ENCODE measurements around the gene SULF2.

The SULF2 gene

GRCh38 chr20:47764154-47764733 lies 21.0 kb downstream of the SULF2 start:
- Histone ChIP-seq H3K27me3 (ENCODE audit: control insufficient read depth in 5 of 5, insufficient read depth in 4 of 5, low read length in 5 of 5) (peaks cover 5 to 21% (median 12%) of the 10 kb centered on the region in 5 donors), H3K9me3 (ENCODE audit: control insufficient read depth in 5 of 5, low read length in 5 of 5) (no peaks in the 10 kb centered on the region), H3K9ac (ENCODE audit: low read length in 5 of 5) (no peak overlapping the region), H3K4me1 (ENCODE audit: control insufficient read depth in 5 of 5, insufficient read depth in 5 of 5, low read length in 5 of 5) (peaks cover 0 to 35% (median 6%) of the 10 kb centered on the region in 5 donors), H3K27ac (ENCODE audit: low read depth, low read length) (no peak overlapping the region), H3K4me3 (ENCODE audit: low read depth in 1 of 5, low read length in 5 of 5) (no peak overlapping the region), H3K36me3 (ENCODE audit: control insufficient read depth in 5 of 5, insufficient read depth in 5 of 5, low read length in 5 of 5) (no peaks in the 10 kb centered on the region)

- Histone ChIP-seq H3K36me3 (ENCODE audit: control insufficient read depth in 5 of 5, insufficient read depth in 5 of 5, low read length in 5 of 5) (no peaks in the 10 kb centered on the region), H3K9me3 (ENCODE audit: control insufficient read depth in 5 of 5, low read length in 5 of 5) (no peaks in the 10 kb centered on the region), H3K9ac (ENCODE audit: low read length in 5 of 5) (no peak overlapping the region), H3K4me1 (ENCODE audit: control insufficient read depth in 5 of 5, insufficient read depth in 5 of 5, low read length in 5 of 5) (peaks cover 0 to 32% (median 5%) of the 10 kb centered on the region in 5 donors), H3K27ac (ENCODE audit: low read depth, low read length) (no peak overlapping the region), H3K27me3 (ENCODE audit: control insufficient read depth in 5 of 5, insufficient read depth in 4 of 5, low read length in 5 of 5) (peaks cover 5 to 23% (median 13%) of the 10 kb centered on the region in 5 donors), H3K4me3 (ENCODE audit: low read depth in 1 of 5, low read length in 5 of 5) (no peak overlapping the region)
Measured at GRCh38 chr20:47762699-47763268, 22.5 kb downstream of the SULF2 start.

- no peak overlapping the region for H3K9ac ChIP-seq (ENCODE audit: low read length in 5 of 5)
- H3K36me3 ChIP-seq (ENCODE audit: control insufficient read depth in 5 of 5, insufficient read depth in 5 of 5, low read length in 5 of 5): peaks cover 0 to 6% (median 0%) of the 10 kb centered on the region in 5 donors
- no peak overlapping the region for H3K4me3 ChIP-seq (ENCODE audit: low read depth in 1 of 5, low read length in 5 of 5)
- H3K9me3 ChIP-seq (ENCODE audit: control insufficient read depth in 5 of 5, low read length in 5 of 5): no peaks in the 10 kb centered on the region
- no peak overlapping the region for H3K27ac ChIP-seq (ENCODE audit: low read depth, low read length)
- peaks cover 5 to 23% (median 13%) of the 10 kb centered on the region in 5 donors for H3K27me3 ChIP-seq (ENCODE audit: control insufficient read depth in 5 of 5, insufficient read depth in 4 of 5, low read length in 5 of 5)
- peaks cover 0 to 27% (median 5%) of the 10 kb centered on the region in 5 donors for H3K4me1 ChIP-seq (ENCODE audit: control insufficient read depth in 5 of 5, insufficient read depth in 5 of 5, low read length in 5 of 5)
Measured at GRCh38 chr20:47761482-47762047, 23.7 kb downstream of the SULF2 start.

- no peak overlapping the region for H3K4me3 ChIP-seq (ENCODE audit: low read depth in 1 of 5, low read length in 5 of 5)
- H3K36me3 ChIP-seq (ENCODE audit: control insufficient read depth in 5 of 5, insufficient read depth in 5 of 5, low read length in 5 of 5): peaks cover 0 to 12% (median 0%) of the 10 kb centered on the region in 5 donors
- H3K9me3 ChIP-seq (ENCODE audit: control insufficient read depth in 5 of 5, low read length in 5 of 5): no peaks in the 10 kb centered on the region
- H3K27ac ChIP-seq (ENCODE audit: low read depth, low read length): no peak overlapping the region
- peaks cover 5 to 23% (median 13%) of the 10 kb centered on the region in 5 donors for H3K27me3 ChIP-seq (ENCODE audit: control insufficient read depth in 5 of 5, insufficient read depth in 4 of 5, low read length in 5 of 5)
- peaks cover 0 to 20% (median 5%) of the 10 kb centered on the region in 5 donors for H3K4me1 ChIP-seq (ENCODE audit: control insufficient read depth in 5 of 5, insufficient read depth in 5 of 5, low read length in 5 of 5)
- H3K9ac ChIP-seq (ENCODE audit: low read length in 5 of 5): no peak overlapping the region
Measured at GRCh38 chr20:47760686-47761481, 24.4 kb downstream of the SULF2 start.

GRCh38 chr20:47758517-47759450 lies 26.5 kb downstream of the SULF2 start:
- H3K27me3 ChIP-seq (ENCODE audit: control insufficient read depth in 5 of 5, insufficient read depth in 4 of 5, low read length in 5 of 5): peaks cover 5 to 19% (median 11%) of the 10 kb centered on the region in 5 donors

GRCh38 chr20:47757145-47758035 lies 27.9 kb downstream of the SULF2 start:
- Histone ChIP-seq H3K36me3 (ENCODE audit: control insufficient read depth in 5 of 5, insufficient read depth in 5 of 5, low read length in 5 of 5) (peaks cover 0 to 19% (median 0%) of the 10 kb centered on the region in 5 donors), H3K27ac (ENCODE audit: low read depth, low read length) (no peak overlapping the region), H3K9me3 (ENCODE audit: control insufficient read depth in 5 of 5, low read length in 5 of 5) (no peaks in the 10 kb centered on the region)

More at GRCh38 chr20:47758517-47759450, 26.5 kb downstream of the SULF2 start:
- H3K4me1 ChIP-seq (ENCODE audit: control insufficient read depth in 5 of 5, insufficient read depth in 5 of 5, low read length in 5 of 5): peaks cover 0 to 17% (median 5%) of the 10 kb centered on the region in 5 donors
- no peak overlapping the region for H3K4me3 ChIP-seq (ENCODE audit: low read depth in 1 of 5, low read length in 5 of 5)
- H3K9me3 ChIP-seq (ENCODE audit: control insufficient read depth in 5 of 5, low read length in 5 of 5): no peaks in the 10 kb centered on the region
- H3K27ac ChIP-seq (ENCODE audit: low read depth, low read length): no peak overlapping the region
- H3K36me3 ChIP-seq (ENCODE audit: control insufficient read depth in 5 of 5, insufficient read depth in 5 of 5, low read length in 5 of 5): peaks cover 0 to 19% (median 0%) of the 10 kb centered on the region in 5 donors
- H3K9ac ChIP-seq (ENCODE audit: low read length in 5 of 5): no peak overlapping the region

GRCh38 chr20:47754946-47755652 lies 30.2 kb downstream of the SULF2 start:
- H3K4me1 ChIP-seq (ENCODE audit: control insufficient read depth in 5 of 5, insufficient read depth in 5 of 5, low read length in 5 of 5): peaks cover 0 to 12% (median 0%) of the 10 kb centered on the region in 5 donors
- peaks cover 0 to 19% (median 0%) of the 10 kb centered on the region in 5 donors for H3K36me3 ChIP-seq (ENCODE audit: control insufficient read depth in 5 of 5, insufficient read depth in 5 of 5, low read length in 5 of 5)
- H3K9me3 ChIP-seq (ENCODE audit: control insufficient read depth in 5 of 5, low read length in 5 of 5): no peaks in the 10 kb centered on the region
- H3K4me3 ChIP-seq (ENCODE audit: low read depth in 1 of 5, low read length in 5 of 5): no peak overlapping the region
- peaks cover 0 to 6% (median 3%) of the 10 kb centered on the region in 5 donors for H3K27me3 ChIP-seq (ENCODE audit: control insufficient read depth in 5 of 5, insufficient read depth in 4 of 5, low read length in 5 of 5)
- H3K27ac ChIP-seq (ENCODE audit: low read depth, low read length): no peak overlapping the region
- no peak overlapping the region for H3K9ac ChIP-seq (ENCODE audit: low read length in 5 of 5)

More at GRCh38 chr20:47757145-47758035, 27.9 kb downstream of the SULF2 start:
- Histone ChIP-seq H3K9ac (ENCODE audit: low read length in 5 of 5) (no peak overlapping the region), H3K4me3 (ENCODE audit: low read depth in 1 of 5, low read length in 5 of 5) (no peak overlapping the region), H3K4me1 (ENCODE audit: control insufficient read depth in 5 of 5, insufficient read depth in 5 of 5, low read length in 5 of 5) (peaks cover 0 to 8% (median 0%) of the 10 kb centered on the region in 5 donors), H3K27me3 (ENCODE audit: control insufficient read depth in 5 of 5, insufficient read depth in 4 of 5, low read length in 5 of 5) (peaks cover 5 to 10% (median 7%) of the 10 kb centered on the region in 5 donors)

- Histone ChIP-seq H3K4me3 (ENCODE audit: low read depth in 1 of 5, low read length in 5 of 5) (no peak overlapping the region), H3K36me3 (ENCODE audit: control insufficient read depth in 5 of 5, insufficient read depth in 5 of 5, low read length in 5 of 5) (peaks cover 0 to 19% (median 0%) of the 10 kb centered on the region in 5 donors), H3K4me1 (ENCODE audit: control insufficient read depth in 5 of 5, insufficient read depth in 5 of 5, low read length in 5 of 5) (peaks cover 1 to 19% (median 5%) of the 10 kb centered on the region in 5 donors), H3K9me3 (ENCODE audit: control insufficient read depth in 5 of 5, low read length in 5 of 5) (no peaks in the 10 kb centered on the region), H3K27me3 (ENCODE audit: control insufficient read depth in 5 of 5, insufficient read depth in 4 of 5, low read length in 5 of 5) (peaks cover 0 to 6% (median 0%) of the 10 kb centered on the region in 5 donors), H3K9ac (ENCODE audit: low read length in 5 of 5) (no peak overlapping the region), H3K27ac (ENCODE audit: low read depth, low read length) (no peak overlapping the region)
Measured at GRCh38 chr20:47754388-47754715, 30.9 kb downstream of the SULF2 start.
